Measurements from ENCODE around the gene HSDL2. TPM values are rescaled to one million over a fixed set of nuclear protein-coding genes. Genes with fewer than 3 reads are reported as not detected.
A peak's percentile ranks its signal among the peaks of the same experiment; 100 is the strongest.

HSDL2 gene
- polyA plus RNA-seq, 3 donors, result 6.4 to 34.8 (median 26.9) TPM

DNA sequence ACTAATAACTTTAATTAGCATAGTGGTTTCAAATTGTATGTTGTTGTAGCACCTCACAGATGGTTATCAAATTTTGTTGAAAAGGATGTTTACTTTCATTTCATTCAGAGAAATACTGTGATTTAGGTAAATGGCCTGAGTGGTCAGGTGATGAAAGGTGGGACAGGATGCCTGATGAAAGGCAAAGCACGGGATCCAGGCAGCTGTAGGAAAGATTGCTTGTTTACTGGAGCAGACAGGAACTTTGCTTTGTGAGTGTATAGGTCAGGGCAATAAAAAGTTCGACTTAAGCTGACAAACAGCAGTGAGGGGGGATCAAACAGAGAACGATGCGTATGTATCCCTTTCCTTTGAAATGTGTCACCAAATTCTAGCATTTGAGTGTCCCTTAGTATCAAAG lies 125.7 kb downstream of the HSDL2 start:
- intact Hi-C loops (cut with micrococcal nuclease), result no loop called here
- H3K4me1 ChIP-seq (ENCODE audit: control insufficient read depth in 1 of 2, insufficient read depth in 2 of 2, low read length in 2 of 2), result no peaks in the 10 kb centered on the region
- H2AFZ ChIP-seq (ENCODE audit: insufficient read depth, low read depth, low read length, poor library complexity, severe bottlenecking), result no peak overlapping the region
- Mint-ChIP-seq H3K4me1 (peaks cover 2% of the 10 kb centered on the region), H3K36me3 (peaks cover 5 to 6% of the 10 kb centered on the region in 2 donors), H3K27ac (peak overlapping the region in 1 of 7 donors; percentile 14), H3K27me3 (ENCODE audit: low read depth in 3 of 3) (peaks cover 0 to 4% (median 0%) of the 10 kb centered on the region in 3 donors), H3K9me3 (peaks cover 0 to 1% (median 0%) of the 10 kb centered on the region in 7 donors), H3K4me3 (no peak overlapping the region)
- no peak overlapping the region for H3K4me2 ChIP-seq (replicated peaks; ENCODE audit: extremely low read depth, low read length, poor library complexity, severe bottlenecking)
- no peaks in the 10 kb centered on the region for H4K20me1 ChIP-seq (ENCODE audit: insufficient read depth, low read length)
- DNase-seq, result no peak
- H3K27ac ChIP-seq (ENCODE audit: low read depth in 1 of 2, low read length in 2 of 2), result no peak overlapping the region
- no peaks in the 10 kb centered on the region for H3K27me3 ChIP-seq (ENCODE audit: control insufficient read depth in 2 of 2, insufficient read depth in 2 of 2, low read length in 2 of 2)
- WGBS (ENCODE audit: insufficient coverage), result 100% methylated on average over 2 of the region's 4 CpGs
- H3K9me3 ChIP-seq (replicated peaks in 1 of 2; ENCODE audit: control insufficient read depth in 1 of 2, insufficient read depth in 1 of 2, low read length in 2 of 2), result no peaks in the 10 kb centered on the region
- H3K4me3 ChIP-seq (replicated peaks in 1 of 3; ENCODE audit: low read depth in 2 of 3, low read length in 3 of 3), result no peak overlapping the region
- H3K9ac ChIP-seq (ENCODE audit: insufficient read depth, low read length, poor library complexity, severe bottlenecking), result no peak overlapping the region
- TF ChIP-seq, protein P1, sequence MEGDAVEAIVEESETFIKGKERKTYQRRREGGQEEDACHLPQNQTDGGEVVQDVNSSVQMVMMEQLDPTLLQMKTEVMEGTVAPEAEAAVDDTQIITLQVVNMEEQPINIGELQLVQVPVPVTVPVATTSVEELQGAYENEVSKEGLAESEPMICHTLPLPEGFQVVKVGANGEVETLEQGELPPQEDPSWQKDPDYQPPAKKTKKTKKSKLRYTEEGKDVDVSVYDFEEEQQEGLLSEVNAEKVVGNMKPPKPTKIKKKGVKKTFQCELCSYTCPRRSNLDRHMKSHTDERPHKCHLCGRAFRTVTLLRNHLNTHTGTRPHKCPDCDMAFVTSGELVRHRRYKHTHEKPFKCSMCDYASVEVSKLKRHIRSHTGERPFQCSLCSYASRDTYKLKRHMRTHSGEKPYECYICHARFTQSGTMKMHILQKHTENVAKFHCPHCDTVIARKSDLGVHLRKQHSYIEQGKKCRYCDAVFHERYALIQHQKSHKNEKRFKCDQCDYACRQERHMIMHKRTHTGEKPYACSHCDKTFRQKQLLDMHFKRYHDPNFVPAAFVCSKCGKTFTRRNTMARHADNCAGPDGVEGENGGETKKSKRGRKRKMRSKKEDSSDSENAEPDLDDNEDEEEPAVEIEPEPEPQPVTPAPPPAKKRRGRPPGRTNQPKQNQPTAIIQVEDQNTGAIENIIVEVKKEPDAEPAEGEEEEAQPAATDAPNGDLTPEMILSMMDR (IDR thresholded peaks at IDR 0.05), result no peak
- no peaks in the 10 kb centered on the region for H3K36me3 ChIP-seq (replicated peaks in 1 of 2; ENCODE audit: control insufficient read depth in 1 of 2, insufficient read depth in 2 of 2, low read length in 2 of 2)
- peaks cover 41% of the 10 kb centered on the region for H3K79me2 ChIP-seq (ENCODE audit: insufficient read depth, low read length)

DNA sequence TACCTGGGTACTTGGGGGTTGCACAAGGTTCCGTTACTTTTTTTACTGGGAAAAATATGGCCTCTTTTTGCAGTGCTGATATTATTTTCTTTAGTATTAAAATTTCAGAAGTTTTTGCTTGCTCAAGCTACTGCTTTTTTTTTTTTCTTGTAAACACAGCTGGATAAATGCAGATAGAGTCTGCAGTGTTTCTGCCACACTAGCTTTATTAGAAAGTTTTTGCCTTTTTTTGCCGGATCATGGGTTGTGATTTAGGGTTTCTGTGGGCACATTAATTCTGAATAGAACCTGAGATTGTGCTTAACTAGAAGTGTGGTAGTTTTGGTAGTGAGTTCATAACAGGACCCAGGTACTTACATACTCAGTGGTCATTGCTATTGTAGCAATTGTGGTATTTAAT lies 126.7 kb downstream of the HSDL2 start:
- intact Hi-C loops (cut with micrococcal nuclease), result no loop called here
- H3K36me3 Mint-ChIP-seq, result peaks cover under 1 to 3% of the 10 kb centered on the region in 2 donors
- peaks cover under 1% of the 10 kb centered on the region for H3K4me1 Mint-ChIP-seq

More for the DNA sequence above, 126.7 kb downstream of the HSDL2 start:
- no peak overlapping the region for H3K4me3 Mint-ChIP-seq
- Histone ChIP-seq H3K79me2 (ENCODE audit: insufficient read depth, low read length) (peaks cover 36% of the 10 kb centered on the region), H3K36me3 (replicated peaks in 1 of 2; ENCODE audit: control insufficient read depth in 1 of 2, insufficient read depth in 2 of 2, low read length in 2 of 2) (no peaks in the 10 kb centered on the region), H3K9me3 (replicated peaks in 1 of 2; ENCODE audit: control insufficient read depth in 1 of 2, insufficient read depth in 1 of 2, low read length in 2 of 2) (no peaks in the 10 kb centered on the region), H3K9ac (ENCODE audit: insufficient read depth, low read length, poor library complexity, severe bottlenecking) (no peak overlapping the region), H3K4me1 (ENCODE audit: control insufficient read depth in 1 of 2, insufficient read depth in 2 of 2, low read length in 2 of 2) (no peaks in the 10 kb centered on the region), H3K27me3 (ENCODE audit: control insufficient read depth in 2 of 2, insufficient read depth in 2 of 2, low read length in 2 of 2) (no peaks in the 10 kb centered on the region), H2AFZ (ENCODE audit: insufficient read depth, low read depth, low read length, poor library complexity, severe bottlenecking) (no peak overlapping the region), H4K20me1 (ENCODE audit: insufficient read depth, low read length) (no peaks in the 10 kb centered on the region), H3K27ac (ENCODE audit: low read depth in 1 of 2, low read length in 2 of 2) (no peak overlapping the region), H3K4me2 (replicated peaks; ENCODE audit: extremely low read depth, low read length, poor library complexity, severe bottlenecking) (no peak overlapping the region), H3K4me3 (replicated peaks in 1 of 3; ENCODE audit: low read depth in 2 of 3, low read length in 3 of 3) (no peak overlapping the region)
- TF ChIP-seq, protein P1 (IDR thresholded peaks at IDR 0.05), result no peak
- H3K27ac Mint-ChIP-seq, result no peak overlapping the region
- DNase-seq, result no peak
- WGBS (ENCODE audit: insufficient coverage), result 91% methylated on average over 1 of the region's 2 CpGs
- H3K27me3 Mint-ChIP-seq (ENCODE audit: low read depth in 3 of 3), result peaks cover 0 to 4% (median 0%) of the 10 kb centered on the region in 3 donors
- H3K9me3 Mint-ChIP-seq, result peaks cover 0 to 1% (median 0%) of the 10 kb centered on the region in 7 donors

Data from CD14-positive monocyte (primary cell).